ENCODE data around the gene MCRIP1. TPM values are rescaled to one million over a fixed set of nuclear protein-coding genes. Genes with fewer than 3 reads are reported as not detected.

The MCRIP1 gene
- total and polyA plus RNA-seq, 2 of the 13 experiments (the other 11 are each of a cell fraction or from before 2014, with no cell fraction given): 79.7 to 84.9 TPM

DNA sequence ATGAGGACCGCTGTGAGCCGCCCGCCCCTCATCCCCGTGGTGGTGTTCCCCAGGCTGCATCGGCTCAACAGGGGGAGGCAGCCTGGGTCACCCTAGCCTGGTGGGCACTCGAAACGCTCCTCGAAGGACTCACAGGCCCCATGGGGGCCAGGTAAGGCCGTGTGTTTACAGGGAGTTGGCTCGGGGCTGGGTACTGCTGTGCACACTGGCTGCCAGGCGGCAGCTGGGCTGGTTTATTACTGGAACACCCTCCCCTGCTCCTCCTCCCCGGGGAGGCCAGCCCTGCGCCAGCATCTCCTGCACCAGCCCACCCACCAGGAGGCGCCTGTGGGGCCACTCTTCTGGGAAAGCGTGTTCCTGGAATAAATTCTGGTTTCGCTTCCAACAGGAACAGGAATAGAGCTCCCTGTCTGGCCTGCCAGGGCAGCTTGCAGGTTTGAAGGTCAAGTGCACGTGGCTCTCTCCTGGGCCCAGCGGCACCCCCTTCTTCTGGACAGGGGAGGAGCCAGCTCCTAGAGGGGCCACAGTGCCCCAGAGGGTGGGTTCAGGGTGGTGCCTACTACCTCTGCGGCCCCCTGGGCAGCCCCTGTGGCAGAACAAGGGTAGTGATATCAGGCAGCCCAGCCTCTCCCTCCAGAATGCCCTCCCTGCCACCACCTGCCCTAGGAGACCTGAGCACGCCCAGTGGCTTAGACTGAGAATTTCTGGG, 11.3 kb downstream of the MCRIP1 start (continued):
- TF ChIP-seq, protein P1, sequence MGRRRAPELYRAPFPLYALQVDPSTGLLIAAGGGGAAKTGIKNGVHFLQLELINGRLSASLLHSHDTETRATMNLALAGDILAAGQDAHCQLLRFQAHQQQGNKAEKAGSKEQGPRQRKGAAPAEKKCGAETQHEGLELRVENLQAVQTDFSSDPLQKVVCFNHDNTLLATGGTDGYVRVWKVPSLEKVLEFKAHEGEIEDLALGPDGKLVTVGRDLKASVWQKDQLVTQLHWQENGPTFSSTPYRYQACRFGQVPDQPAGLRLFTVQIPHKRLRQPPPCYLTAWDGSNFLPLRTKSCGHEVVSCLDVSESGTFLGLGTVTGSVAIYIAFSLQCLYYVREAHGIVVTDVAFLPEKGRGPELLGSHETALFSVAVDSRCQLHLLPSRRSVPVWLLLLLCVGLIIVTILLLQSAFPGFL (CRISPR knock-in tag; IDR thresholded peaks at IDR 0.05): no peak
- TF ChIP-seq ZNF501 (CRISPR knock-in tag; IDR thresholded peaks at IDR 0.05) (peak; percentile 71), ZBTB38 (CRISPR knock-in tag; IDR thresholded peaks at IDR 0.05) (0 out of 2 replicates have a peak, but pooled peaks have one; percentile 67), IRX3 (CRISPR knock-in tag; IDR thresholded peaks at IDR 0.05; ENCODE audit: borderline replicate concordance, low read depth) (no peak), MIXL1 (CRISPR knock-in tag; IDR thresholded peaks at IDR 0.05) (0 out of 2 replicates have a peak, but pooled peaks have one; percentile 54), CENPX (CRISPR knock-in tag; IDR thresholded peaks at IDR 0.05) (no peak), HMG20B (CRISPR knock-in tag; conservative IDR thresholded peaks at IDR 0.05) (0 out of 2 replicates have a peak, but pooled peaks have one; percentile 39), MBNL3 (CRISPR knock-in tag; conservative IDR thresholded peaks at IDR 0.05) (no peak)
- TF ChIP-seq, protein P2, sequence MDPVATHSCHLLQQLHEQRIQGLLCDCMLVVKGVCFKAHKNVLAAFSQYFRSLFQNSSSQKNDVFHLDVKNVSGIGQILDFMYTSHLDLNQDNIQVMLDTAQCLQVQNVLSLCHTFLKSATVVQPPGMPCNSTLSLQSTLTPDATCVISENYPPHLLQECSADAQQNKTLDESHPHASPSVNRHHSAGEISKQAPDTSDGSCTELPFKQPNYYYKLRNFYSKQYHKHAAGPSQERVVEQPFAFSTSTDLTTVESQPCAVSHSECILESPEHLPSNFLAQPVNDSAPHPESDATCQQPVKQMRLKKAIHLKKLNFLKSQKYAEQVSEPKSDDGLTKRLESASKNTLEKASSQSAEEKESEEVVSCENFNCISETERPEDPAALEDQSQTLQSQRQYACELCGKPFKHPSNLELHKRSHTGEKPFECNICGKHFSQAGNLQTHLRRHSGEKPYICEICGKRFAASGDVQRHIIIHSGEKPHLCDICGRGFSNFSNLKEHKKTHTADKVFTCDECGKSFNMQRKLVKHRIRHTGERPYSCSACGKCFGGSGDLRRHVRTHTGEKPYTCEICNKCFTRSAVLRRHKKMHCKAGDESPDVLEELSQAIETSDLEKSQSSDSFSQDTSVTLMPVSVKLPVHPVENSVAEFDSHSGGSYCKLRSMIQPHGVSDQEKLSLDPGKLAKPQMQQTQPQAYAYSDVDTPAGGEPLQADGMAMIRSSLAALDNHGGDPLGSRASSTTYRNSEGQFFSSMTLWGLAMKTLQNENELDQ (CRISPR knock-in tag; IDR thresholded peaks at IDR 0.05; ENCODE audit: borderline replicate concordance): no peak
- TF ChIP-seq, protein P3, sequence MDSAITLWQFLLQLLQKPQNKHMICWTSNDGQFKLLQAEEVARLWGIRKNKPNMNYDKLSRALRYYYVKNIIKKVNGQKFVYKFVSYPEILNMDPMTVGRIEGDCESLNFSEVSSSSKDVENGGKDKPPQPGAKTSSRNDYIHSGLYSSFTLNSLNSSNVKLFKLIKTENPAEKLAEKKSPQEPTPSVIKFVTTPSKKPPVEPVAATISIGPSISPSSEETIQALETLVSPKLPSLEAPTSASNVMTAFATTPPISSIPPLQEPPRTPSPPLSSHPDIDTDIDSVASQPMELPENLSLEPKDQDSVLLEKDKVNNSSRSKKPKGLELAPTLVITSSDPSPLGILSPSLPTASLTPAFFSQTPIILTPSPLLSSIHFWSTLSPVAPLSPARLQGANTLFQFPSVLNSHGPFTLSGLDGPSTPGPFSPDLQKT (CRISPR knock-in tag; IDR thresholded peaks at IDR 0.05; ENCODE audit: borderline replicate concordance): no peak
- TF ChIP-seq, protein P4, sequence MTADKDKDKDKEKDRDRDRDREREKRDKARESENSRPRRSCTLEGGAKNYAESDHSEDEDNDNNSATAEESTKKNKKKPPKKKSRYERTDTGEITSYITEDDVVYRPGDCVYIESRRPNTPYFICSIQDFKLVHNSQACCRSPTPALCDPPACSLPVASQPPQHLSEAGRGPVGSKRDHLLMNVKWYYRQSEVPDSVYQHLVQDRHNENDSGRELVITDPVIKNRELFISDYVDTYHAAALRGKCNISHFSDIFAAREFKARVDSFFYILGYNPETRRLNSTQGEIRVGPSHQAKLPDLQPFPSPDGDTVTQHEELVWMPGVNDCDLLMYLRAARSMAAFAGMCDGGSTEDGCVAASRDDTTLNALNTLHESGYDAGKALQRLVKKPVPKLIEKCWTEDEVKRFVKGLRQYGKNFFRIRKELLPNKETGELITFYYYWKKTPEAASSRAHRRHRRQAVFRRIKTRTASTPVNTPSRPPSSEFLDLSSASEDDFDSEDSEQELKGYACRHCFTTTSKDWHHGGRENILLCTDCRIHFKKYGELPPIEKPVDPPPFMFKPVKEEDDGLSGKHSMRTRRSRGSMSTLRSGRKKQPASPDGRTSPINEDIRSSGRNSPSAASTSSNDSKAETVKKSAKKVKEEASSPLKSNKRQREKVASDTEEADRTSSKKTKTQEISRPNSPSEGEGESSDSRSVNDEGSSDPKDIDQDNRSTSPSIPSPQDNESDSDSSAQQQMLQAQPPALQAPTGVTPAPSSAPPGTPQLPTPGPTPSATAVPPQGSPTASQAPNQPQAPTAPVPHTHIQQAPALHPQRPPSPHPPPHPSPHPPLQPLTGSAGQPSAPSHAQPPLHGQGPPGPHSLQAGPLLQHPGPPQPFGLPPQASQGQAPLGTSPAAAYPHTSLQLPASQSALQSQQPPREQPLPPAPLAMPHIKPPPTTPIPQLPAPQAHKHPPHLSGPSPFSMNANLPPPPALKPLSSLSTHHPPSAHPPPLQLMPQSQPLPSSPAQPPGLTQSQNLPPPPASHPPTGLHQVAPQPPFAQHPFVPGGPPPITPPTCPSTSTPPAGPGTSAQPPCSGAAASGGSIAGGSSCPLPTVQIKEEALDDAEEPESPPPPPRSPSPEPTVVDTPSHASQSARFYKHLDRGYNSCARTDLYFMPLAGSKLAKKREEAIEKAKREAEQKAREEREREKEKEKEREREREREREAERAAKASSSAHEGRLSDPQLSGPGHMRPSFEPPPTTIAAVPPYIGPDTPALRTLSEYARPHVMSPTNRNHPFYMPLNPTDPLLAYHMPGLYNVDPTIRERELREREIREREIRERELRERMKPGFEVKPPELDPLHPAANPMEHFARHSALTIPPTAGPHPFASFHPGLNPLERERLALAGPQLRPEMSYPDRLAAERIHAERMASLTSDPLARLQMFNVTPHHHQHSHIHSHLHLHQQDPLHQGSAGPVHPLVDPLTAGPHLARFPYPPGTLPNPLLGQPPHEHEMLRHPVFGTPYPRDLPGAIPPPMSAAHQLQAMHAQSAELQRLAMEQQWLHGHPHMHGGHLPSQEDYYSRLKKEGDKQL (CRISPR knock-in tag; IDR thresholded peaks at IDR 0.05; ENCODE audit: low read depth): no peak
- TF ChIP-seq, protein P5, sequence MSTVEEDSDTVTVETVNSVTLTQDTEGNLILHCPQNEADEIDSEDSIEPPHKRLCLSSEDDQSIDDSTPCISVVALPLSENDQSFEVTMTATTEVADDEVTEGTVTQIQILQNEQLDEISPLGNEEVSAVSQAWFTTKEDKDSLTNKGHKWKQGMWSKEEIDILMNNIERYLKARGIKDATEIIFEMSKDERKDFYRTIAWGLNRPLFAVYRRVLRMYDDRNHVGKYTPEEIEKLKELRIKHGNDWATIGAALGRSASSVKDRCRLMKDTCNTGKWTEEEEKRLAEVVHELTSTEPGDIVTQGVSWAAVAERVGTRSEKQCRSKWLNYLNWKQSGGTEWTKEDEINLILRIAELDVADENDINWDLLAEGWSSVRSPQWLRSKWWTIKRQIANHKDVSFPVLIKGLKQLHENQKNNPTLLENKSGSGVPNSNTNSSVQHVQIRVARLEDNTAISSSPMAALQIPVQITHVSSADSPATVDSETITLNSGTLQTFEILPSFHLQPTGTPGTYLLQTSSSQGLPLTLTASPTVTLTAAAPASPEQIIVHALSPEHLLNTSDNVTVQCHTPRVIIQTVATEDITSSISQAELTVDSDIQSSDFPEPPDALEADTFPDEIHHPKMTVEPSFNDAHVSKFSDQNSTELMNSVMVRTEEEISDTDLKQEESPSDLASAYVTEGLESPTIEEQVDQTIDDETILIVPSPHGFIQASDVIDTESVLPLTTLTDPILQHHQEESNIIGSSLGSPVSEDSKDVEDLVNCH (CRISPR knock-in tag; IDR thresholded peaks at IDR 0.05): no peak
